Kidney (tissue), 14 donors: Measurements from ENCODE around the gene RAVER2. TPM values are rescaled to one million over a fixed set of nuclear protein-coding genes. Genes with fewer than 3 reads are reported as not detected.

ENCODE experiments used
- DNase-seq, 5 donors: peaks; one replicate each; pipeline ENCODE4 v3.0.0-alpha.2; 2013 to 2020
- FAIRE-seq: peaks from 2 replicates; lab custom pipeline; 2012; peaks lifted over from hg19 to GRCh38; lab: Jason Lieb, UNC
- H3K27ac ChIP-seq, 2 donors: one replicate each; pipeline ENCODE4 v1.7.0; 2013; ENCODE audit warnings: low read depth in 2 of 2, low read length in 2 of 2, inconsistent platforms in 1 of 2
- H3K27me3 ChIP-seq: one replicate; pipeline ENCODE4 v1.7.1; 2013; ENCODE audit warnings: low read length, inconsistent platforms; ENCODE audit not compliant: control insufficient read depth, insufficient read depth
- H3K36me3 ChIP-seq, 3 donors: one replicate each; pipeline versions ENCODE4 v1.7.0 to v1.7.1; 2013; ENCODE audit warnings: low read length in 3 of 3, control low read depth in 1 of 3, inconsistent platforms in 1 of 3; ENCODE audit not compliant: insufficient read depth in 3 of 3, control insufficient read depth in 2 of 3
- H3K4me1 ChIP-seq, 3 donors: one replicate each; pipeline versions ENCODE4 v1.7.0 to v1.7.1; 2013; ENCODE audit warnings: low read length in 3 of 3, inconsistent platforms in 1 of 3, low read depth in 1 of 3; ENCODE audit not compliant: control insufficient read depth in 2 of 3, insufficient read depth in 2 of 3
- H3K4me3 ChIP-seq, 3 donors: one replicate each; pipeline versions ENCODE4 v1.7.0 to v1.8.1; 2013; ENCODE audit warnings: low read length in 3 of 3, control low read depth in 1 of 3, inconsistent platforms in 1 of 3
- H3K9ac ChIP-seq, 3 donors: one replicate each; pipeline versions ENCODE4 v1.7.0 to v1.7.1; 2013; ENCODE audit warnings: low read length in 3 of 3, control low read depth in 1 of 3, inconsistent platforms in 1 of 3
- H3K9me3 ChIP-seq, 3 donors: one replicate each; pipeline versions ENCODE4 v1.7.0 to v1.7.1; 2013; ENCODE audit warnings: low read length in 3 of 3, control low read depth in 1 of 3, inconsistent platforms in 1 of 3; ENCODE audit not compliant: control insufficient read depth in 2 of 3, insufficient read depth in 1 of 3
- intact Hi-C: fragments of 100-400 bp; cut with DNase I; formaldehyde crosslinking; loops from one replicate; pipeline ENCODE4 v1.11.1; 2022
- polyA plus RNA-seq: library from polyadenylated mRNA; stranded (reverse); fragments of 350-450 nt; fragmentation: Illumina TruSeq; extraction: RNeasy Lipid Tissue Mini Kit (QIAGEN cat#74804); gene quantifications from one replicate; pipeline ENCODE4 v1.2.3, GENCODE V29; 2014; ENCODE audit warnings: low read depth, low replicate concordance; ENCODE audit not compliant: insufficient read depth
- total RNA-seq: library from RNA; stranded (reverse); fragmentation: NEBNext Ultra II Directional; extraction: Animal tissue kit (Norgen Biotek cat#: 25700); gene quantifications from one replicate; pipeline ENCODE4 v1.2.1, GENCODE V29; 2021
- TF ChIP-seq, protein P1 (sequence below): IDR thresholded peaks from 3 replicates; pipeline ENCODE4 v1.5.1; 2012; ENCODE audit warnings: mild to moderate bottlenecking, moderate library complexity, borderline replicate concordance; ENCODE audit not compliant: insufficient read depth; ENCODE audit errors: extremely low read depth
- donor health status: control.
- donor health status: control.
- donor health status: control.
- donor health status: control.
- donor health status: control.
- donor health status: DM: yes; HTN: yes; CAD: no.
- donor health status: Normal renal cell carcinoma (clear cell type).

The RAVER2 gene
- total and polyA plus RNA-seq, 2 donors from 2014 or later: 7.7 to 9.4 TPM

DNA sequence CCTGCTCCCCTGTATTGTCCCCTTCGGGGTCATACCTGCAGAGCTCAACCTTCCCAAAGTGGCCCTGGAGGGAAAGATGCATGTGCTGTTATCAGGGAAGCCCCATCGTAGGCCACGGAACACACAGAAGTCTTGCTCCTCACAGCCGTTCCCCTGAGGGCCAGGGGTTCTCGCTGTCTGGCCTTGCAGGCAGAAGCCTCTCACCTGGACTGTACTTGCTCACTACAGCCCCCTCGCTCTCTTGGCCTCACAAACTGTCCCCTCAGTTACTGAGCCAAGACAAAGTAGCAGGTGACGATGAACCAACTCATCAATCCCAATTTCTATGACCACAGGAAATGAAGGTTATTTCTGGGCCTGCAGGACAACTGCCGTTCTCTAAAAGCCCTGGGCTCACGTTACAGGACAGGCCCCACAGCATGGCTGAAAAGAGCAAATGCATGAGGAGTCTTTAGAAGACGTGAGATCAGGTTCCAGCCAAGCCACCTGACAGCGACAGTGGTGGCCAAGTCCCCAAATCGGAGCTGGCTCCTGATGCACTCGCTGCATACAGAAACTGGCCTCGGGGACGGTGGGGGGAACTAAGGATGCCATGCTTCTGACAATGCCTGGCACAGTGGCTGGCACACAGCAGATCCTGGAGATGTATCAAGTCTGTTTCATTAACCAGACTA lies 95.0 kb downstream of the RAVER2 start:
- Histone ChIP-seq H3K4me1 (no peaks in the 10 kb centered on the region), H3K9ac (no peak overlapping the region), H3K36me3 (peaks cover 8 to 74% (median 49%) of the 10 kb centered on the region in 3 donors), H3K4me3 (no peak overlapping the region), H3K27ac (no peak overlapping the region), H3K27me3 (no peaks in the 10 kb centered on the region), H3K9me3 (no peaks in the 10 kb centered on the region)
- peak in 3 of 5 donors; percentile 28 to 46 (median 44) for DNase-seq
- FAIRE-seq: no peak
- TF ChIP-seq, protein P1, sequence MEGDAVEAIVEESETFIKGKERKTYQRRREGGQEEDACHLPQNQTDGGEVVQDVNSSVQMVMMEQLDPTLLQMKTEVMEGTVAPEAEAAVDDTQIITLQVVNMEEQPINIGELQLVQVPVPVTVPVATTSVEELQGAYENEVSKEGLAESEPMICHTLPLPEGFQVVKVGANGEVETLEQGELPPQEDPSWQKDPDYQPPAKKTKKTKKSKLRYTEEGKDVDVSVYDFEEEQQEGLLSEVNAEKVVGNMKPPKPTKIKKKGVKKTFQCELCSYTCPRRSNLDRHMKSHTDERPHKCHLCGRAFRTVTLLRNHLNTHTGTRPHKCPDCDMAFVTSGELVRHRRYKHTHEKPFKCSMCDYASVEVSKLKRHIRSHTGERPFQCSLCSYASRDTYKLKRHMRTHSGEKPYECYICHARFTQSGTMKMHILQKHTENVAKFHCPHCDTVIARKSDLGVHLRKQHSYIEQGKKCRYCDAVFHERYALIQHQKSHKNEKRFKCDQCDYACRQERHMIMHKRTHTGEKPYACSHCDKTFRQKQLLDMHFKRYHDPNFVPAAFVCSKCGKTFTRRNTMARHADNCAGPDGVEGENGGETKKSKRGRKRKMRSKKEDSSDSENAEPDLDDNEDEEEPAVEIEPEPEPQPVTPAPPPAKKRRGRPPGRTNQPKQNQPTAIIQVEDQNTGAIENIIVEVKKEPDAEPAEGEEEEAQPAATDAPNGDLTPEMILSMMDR: no peak
- intact Hi-C loops: no loop called here

DNA sequence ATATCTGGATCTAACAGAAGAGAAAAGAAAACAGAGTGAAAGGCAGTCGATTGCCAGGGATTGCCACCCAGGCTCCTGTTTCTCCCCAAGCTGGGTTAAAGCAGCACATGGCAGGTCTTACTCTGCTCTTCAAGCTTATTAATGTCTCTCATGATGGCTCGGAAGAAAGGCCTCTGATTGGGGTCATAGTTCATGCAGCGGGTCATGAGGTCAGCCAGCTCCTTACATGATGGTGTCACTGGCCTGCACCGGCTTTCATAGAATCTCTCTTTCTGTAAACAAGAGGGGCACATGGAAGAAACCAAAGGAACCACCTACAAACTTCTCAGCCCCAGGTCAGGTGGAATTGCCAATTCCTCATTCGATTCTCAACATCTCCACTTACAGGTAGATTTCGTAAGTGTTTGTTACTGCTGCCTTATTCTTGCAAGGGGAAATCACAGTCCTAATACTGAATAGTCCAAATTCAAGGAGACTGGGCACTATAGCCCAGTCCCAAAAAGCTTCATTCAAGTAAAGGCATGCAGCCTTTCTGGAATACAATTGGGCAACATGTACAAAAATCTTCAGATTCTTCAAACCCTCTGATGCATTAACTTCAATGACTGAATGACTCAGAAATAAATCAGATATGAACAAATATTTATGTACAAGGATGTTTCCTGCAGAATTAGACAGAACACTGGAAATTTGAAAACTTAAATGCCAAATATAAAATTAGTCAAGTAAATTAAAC lies 96.6 kb downstream of the RAVER2 start:
- Histone ChIP-seq H3K4me3 (no peak overlapping the region), H3K9ac (no peak overlapping the region), H3K9me3 (no peaks in the 10 kb centered on the region), H3K27ac (no peak overlapping the region), H3K27me3 (no peaks in the 10 kb centered on the region), H3K36me3 (peaks cover 8 to 64% (median 49%) of the 10 kb centered on the region in 3 donors), H3K4me1 (no peaks in the 10 kb centered on the region)
- intact Hi-C loops: no loop called here
- DNase-seq (no peak), FAIRE-seq (no peak)
- TF ChIP-seq, protein P1: no peak

DNA sequence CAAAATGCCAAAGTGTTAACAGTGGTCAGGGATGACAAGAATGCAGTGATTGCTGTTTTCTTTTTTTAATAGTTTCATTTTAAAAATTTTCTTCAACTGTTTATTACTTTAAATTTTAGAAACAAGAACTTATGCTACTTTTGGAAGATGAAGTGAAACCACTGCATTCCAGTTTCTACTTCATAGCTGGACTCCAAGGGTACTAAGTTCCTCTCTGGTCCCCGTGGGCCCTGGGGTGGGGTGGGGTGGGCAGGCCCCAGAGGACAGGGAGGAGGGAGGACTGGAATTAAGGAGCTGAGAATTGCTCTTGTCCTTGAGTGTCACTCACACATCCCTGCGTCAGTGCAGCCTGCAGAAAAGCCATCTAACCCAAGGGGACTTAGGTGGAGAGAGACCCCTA lies 97.3 kb downstream of the RAVER2 start:
- FAIRE-seq (no peak), DNase-seq (no peak)
- intact Hi-C loops: no loop called here
- Histone ChIP-seq H3K9ac (no peak overlapping the region), H3K36me3 (peaks cover 2 to 65% (median 44%) of the 10 kb centered on the region in 3 donors), H3K4me3 (no peak overlapping the region), H3K9me3 (no peaks in the 10 kb centered on the region), H3K27ac (no peak overlapping the region), H3K4me1 (no peaks in the 10 kb centered on the region), H3K27me3 (no peaks in the 10 kb centered on the region)
- TF ChIP-seq, protein P1: no peak
